ENCODE measurements around the gene G6PC1.
"Not testable (repeated sequence)": the region's sequence is repeated elsewhere in the genome, so short reads cannot be mapped to it uniquely, and the experiment has no call there.

G6PC1 gene

DNA sequence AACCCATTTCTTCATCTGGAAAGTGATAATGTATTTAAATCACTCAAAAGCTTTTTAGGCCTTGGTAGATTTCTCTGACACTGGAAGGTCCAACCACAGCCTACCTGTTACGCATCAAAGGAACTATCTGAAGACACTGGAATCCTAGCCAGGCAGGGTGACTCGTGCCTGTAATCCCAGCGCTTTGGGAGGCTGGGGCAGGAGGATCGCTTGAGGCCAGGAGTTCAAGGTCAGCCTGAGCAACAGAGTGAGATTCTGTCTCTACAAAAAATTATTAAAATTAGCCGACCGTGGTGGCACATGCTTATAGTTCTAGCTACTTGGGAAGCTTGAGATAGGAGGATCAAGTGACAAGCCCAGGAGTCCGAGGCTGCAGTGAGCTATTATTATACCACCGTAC, 18.4 kb upstream of the G6PC1 start:
- peaks cover 5 to 9% of the 10 kb centered on the region in 2 donors for H3K4me1 Mint-ChIP-seq
- no peaks in the 10 kb centered on the region for H3K36me3 Mint-ChIP-seq
- H3K27me3 Mint-ChIP-seq, result peaks cover 34 to 46% of the 10 kb centered on the region in 2 donors
- no peak overlapping the region for H3K27ac Mint-ChIP-seq
- no peak for DNase-seq
- H3K9me3 Mint-ChIP-seq, result no peaks in the 10 kb centered on the region
- H3K4me3 Mint-ChIP-seq, result no peak overlapping the region
- ATAC-seq (replicated peaks), result no peak

DNA sequence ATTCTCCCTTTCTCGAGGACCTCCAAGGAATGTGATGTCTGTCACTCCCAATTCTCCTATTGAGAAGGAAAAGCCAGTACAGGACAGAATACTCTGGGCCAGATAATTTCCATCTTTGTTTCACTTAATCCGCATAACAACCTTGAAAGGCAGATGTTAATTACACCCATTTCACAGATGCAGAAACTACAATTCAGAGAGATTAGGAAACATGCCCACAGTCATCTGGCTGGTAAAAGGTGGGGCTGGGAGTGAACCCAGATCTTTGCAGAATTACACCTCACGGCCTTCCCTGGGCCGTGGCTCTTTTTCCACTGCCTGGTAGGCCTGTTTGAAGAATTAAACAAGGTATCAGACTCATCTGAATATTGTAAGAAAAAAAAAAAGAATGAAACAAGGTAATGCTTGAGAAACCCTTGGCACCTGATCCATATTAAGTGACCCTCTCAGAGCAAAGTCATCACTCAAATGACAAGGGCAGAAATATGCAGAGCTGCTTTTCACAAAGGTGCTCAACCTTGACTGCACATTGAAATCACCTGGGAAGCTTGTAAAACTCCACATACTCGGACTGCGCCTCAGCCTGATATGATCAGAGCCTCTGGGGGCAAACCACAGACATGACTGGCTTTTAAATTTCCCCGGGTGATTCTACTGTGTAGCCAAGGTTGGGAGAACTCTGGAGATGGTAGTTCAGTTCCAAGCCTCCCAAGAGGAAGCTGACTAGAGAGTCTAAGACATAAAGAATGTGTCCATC, 16.6 kb upstream of the G6PC1 start:
- peaks cover 5 to 9% of the 10 kb centered on the region in 2 donors for H3K4me1 Mint-ChIP-seq
- no peak for DNase-seq
- no peak overlapping the region for H3K27ac Mint-ChIP-seq
- H3K36me3 Mint-ChIP-seq, result no peaks in the 10 kb centered on the region
- no peak overlapping the region for H3K4me3 Mint-ChIP-seq
- no peak for ATAC-seq (replicated peaks)
- peaks cover 19 to 31% of the 10 kb centered on the region in 2 donors for H3K27me3 Mint-ChIP-seq
- no peaks in the 10 kb centered on the region for H3K9me3 Mint-ChIP-seq

DNA sequence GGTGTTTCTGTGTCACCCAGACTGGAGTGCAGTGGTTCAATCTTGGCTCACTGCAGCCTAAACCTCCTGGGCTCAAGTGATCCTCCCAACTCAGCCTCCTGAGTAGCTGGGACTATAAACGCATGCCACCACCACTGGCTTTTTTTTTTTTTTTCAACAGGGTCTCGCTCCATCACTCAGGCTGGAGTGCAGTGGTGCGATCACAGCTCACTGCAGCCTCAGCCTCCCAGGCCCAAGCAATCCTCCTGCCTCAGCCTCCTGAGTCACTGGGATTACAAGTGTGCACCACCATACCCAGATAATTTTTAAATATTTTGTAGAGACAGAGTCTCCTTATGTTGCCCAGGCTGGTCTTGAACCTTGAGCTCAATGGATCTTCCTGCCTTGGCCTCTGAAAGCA, 14.8 kb upstream of the G6PC1 start:
- H3K9me3 Mint-ChIP-seq; DNase-seq; H3K27ac Mint-ChIP-seq; H3K36me3 Mint-ChIP-seq; ATAC-seq (replicated peaks); H3K4me1 Mint-ChIP-seq; H3K4me3 Mint-ChIP-seq: not testable (repeated sequence)
- peaks cover 12 to 16% of the 10 kb centered on the region in 2 donors for H3K27me3 Mint-ChIP-seq

DNA sequence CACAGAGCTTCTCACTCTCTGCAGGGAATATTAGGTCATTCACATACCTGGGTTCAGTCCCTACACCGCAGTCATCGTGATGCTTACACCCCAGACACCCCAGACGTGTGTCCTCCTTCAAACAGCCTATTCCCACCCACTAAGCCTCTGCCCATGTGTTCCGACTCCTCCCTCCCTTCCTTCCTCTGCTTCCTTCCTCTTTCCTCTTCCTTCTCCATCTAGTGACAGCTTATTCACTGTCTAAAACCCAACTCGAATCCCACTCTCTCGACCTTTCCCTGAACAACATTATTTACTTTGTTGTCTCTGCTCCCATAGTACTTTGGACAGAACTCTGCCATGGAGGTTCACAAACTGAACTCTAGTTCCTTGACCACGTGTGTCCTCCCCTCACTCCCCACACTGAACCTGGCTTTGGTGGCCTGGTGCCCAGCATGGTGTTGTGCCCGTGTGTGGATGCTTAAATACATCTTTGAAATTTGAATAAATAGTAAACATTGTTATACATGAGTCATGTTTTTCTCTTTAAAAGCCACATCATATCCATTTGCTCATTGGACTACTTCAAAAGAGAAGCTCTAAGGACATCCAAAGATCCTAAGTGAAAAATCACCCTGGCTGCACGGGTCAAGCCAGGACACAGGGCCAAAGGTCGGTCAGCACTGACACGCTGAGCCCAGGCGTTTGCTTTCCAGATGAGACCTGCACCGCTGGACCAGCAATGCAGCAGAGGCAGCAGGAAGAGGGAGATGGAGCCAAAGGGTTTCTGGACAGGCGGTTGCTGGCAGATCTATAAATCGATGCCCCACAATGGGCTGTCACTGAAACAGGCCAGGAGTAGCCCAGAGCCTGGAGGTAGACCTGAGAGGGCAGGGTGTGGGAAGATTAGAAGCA, 14.1 kb upstream of the G6PC1 start:
- no peak overlapping the region for H3K27ac Mint-ChIP-seq
- H3K27me3 Mint-ChIP-seq, result peaks cover 12 to 16% of the 10 kb centered on the region in 2 donors
- DNase-seq (no peak), ATAC-seq (replicated peaks) (no peak)
- H3K4me1 Mint-ChIP-seq, result peaks cover 5 to 9% of the 10 kb centered on the region in 2 donors
- no peaks in the 10 kb centered on the region for H3K36me3 Mint-ChIP-seq
- no peaks in the 10 kb centered on the region for H3K9me3 Mint-ChIP-seq
- no peak overlapping the region for H3K4me3 Mint-ChIP-seq

DNA sequence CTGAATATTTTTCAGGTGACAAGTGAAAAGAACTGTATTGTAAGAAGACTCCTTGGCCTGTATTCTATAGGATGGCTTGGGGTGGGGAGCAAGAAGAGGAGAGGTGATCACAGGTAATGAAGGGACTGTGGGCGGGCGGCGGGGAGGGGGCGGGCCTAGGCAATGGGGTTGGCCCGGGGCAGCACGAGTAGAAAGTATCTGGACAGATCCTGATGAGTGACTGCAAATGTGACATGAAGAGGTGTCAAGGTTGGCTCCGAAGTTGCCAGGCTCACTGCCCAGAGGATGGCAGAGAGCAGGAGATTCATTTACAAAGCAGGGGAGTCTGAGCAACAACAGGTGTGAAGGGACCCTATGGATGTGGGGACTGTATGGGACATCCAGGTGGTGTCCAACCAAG, 10.8 kb upstream of the G6PC1 start:
- H3K27ac Mint-ChIP-seq, result no peak overlapping the region
- peaks cover 21 to 30% of the 10 kb centered on the region in 2 donors for H3K27me3 Mint-ChIP-seq
- no peaks in the 10 kb centered on the region for H3K36me3 Mint-ChIP-seq
- no peaks in the 10 kb centered on the region for H3K9me3 Mint-ChIP-seq
- ATAC-seq (replicated peaks) (no peak), DNase-seq (no peak)
- H3K4me1 Mint-ChIP-seq, result peaks cover 7 to 9% of the 10 kb centered on the region in 2 donors
- no peak overlapping the region for H3K4me3 Mint-ChIP-seq

DNA sequence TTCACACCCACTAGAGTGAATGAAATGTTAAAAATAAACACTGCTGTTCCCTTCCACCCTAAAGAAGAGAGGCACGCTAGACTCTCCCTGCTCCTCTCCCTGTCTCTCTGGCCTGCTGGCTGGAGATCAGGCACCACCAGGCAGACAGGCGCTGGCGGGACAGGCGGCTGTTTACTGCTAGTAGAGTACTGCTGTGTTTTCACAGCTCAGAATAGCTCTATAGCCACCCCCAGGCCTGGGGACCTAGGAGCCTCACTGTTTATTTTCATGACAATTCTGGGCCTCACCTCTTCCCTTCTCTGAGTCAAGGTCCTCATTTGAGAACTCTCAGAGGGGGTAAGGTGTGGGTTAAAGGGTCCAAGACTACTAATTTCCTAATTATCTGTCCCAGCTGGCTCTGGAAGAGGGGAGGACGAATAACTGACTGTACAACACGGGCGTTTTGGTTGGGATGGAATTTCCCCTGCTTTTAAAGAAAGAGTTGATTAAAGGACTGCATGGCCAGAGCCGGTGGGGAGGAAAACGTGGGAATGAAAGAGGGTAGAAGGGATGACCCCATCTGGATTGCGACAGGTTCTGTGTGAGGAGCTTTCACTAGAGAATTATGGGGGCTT, 9.0 kb upstream of the G6PC1 start:
- ATAC-seq (replicated peaks) (no peak), DNase-seq (no peak)
- Mint-ChIP-seq H3K9me3 (no peaks in the 10 kb centered on the region), H3K27ac (peak overlapping the region; percentile 14), H3K27me3 (peaks cover 11 to 18% of the 10 kb centered on the region in 2 donors), H3K36me3 (no peaks in the 10 kb centered on the region), H3K4me1 (peaks cover 2 to 3% of the 10 kb centered on the region in 2 donors), H3K4me3 (no peak overlapping the region)

DNA sequence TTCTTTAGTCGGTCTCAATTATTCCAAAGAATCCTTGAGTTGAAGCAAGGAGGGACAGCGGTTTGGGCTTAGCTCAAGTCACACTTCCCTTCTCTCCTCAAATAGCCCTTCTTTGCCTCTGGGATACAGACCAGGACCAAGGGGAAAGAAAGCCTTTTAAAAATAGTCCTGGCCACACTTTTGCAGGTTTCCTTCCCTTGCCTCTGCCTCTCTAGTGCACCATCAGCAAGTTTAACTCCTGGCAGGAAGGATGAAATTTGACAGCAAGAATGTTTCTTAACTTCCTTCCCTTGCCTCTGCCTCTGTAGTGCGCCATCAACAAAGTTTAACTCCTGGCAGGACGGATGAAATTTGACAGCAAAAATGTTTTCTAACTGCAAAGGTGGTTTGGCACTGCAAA, 7.2 kb upstream of the G6PC1 start:
- Mint-ChIP-seq H3K36me3 (no peaks in the 10 kb centered on the region), H3K4me3 (no peak overlapping the region)

DNA sequence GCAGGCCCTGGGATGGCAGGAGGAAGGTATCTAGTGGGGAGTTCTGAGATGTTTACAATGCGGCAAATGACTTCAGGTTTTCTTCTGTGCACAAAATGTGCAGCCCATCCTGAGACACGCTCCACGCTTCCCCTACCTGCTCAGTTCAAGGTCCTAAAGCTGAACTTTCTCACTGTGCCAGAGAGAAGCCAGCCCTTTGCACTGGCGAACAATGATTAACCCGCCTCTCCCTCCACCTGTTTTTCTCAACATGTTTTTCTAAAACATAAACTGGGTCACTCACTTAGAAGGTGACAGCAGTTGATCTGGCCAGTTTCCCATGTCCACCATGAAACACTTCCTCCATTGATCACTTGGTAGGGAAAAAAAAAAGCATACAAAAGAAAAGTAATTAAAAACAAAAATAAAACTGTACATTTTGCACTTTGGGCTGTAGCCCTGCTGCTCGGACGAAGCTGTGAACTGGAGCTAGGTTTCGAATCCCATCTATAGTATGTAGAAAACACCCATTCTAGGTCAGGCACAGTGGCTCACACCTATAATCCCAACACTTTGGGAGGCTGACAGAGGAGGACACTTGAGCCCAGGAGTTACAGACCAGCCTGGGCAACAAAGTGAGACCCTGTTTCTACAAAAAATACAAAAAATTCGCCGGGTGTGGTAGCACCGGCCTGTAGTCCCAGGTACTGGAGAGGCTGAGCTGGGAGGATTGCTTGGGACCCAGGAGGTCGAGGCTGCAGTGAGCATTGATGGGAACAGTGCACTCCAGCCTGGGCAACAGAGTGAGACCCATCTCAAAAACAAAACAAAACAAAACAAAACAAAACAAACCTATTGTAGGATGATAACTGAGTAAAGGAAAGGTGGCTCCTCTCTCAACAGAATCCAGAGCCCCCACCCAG, 6.1 kb upstream of the G6PC1 start:
- peaks cover 12 to 14% of the 10 kb centered on the region in 2 donors for H3K27me3 Mint-ChIP-seq

More for the DNA sequence above, 7.2 kb upstream of the G6PC1 start:
- Mint-ChIP-seq H3K4me1 (peaks cover 0 to 2% of the 10 kb centered on the region in 2 donors), H3K9me3 (no peaks in the 10 kb centered on the region), H3K27me3 (peaks cover 9 to 14% of the 10 kb centered on the region in 2 donors), H3K27ac (no peak overlapping the region)
- ATAC-seq (replicated peaks) (no peak), DNase-seq (no peak)

DNA sequence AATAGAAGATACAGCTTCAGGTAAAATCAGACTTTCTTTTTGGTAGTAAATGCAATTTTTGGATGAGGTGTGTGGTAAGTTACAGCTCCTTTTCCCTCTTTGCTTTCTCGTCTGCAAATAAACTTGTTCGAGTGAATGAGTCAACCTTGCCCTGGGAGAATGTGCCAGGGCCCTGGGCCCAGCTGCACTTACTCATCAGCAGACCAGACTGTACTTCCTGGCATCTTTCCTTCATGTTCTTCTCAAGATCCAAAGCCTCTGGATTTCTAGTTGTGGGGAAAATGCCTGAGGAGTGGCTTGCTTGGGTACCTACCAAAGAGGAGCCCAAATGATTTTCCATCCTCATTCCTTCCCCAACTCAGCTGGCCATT, 5.4 kb upstream of the G6PC1 start:
- Mint-ChIP-seq H3K4me1 (peaks cover 0 to 2% of the 10 kb centered on the region in 2 donors), H3K27me3 (peaks cover 14% of the 10 kb centered on the region in 2 donors), H3K27ac (no peak overlapping the region), H3K9me3 (no peaks in the 10 kb centered on the region), H3K36me3 (no peaks in the 10 kb centered on the region), H3K4me3 (no peak overlapping the region)
- ATAC-seq (replicated peaks), result no peak
- DNase-seq, result no peak

More for the DNA sequence above, 6.1 kb upstream of the G6PC1 start:
- Mint-ChIP-seq H3K36me3 (no peaks in the 10 kb centered on the region), H3K4me3 (no peak overlapping the region), H3K27ac (no peak overlapping the region), H3K9me3 (no peaks in the 10 kb centered on the region), H3K4me1 (peaks cover 0 to 2% of the 10 kb centered on the region in 2 donors)
- DNase-seq, result no peak
- no peak for ATAC-seq (replicated peaks)

DNA sequence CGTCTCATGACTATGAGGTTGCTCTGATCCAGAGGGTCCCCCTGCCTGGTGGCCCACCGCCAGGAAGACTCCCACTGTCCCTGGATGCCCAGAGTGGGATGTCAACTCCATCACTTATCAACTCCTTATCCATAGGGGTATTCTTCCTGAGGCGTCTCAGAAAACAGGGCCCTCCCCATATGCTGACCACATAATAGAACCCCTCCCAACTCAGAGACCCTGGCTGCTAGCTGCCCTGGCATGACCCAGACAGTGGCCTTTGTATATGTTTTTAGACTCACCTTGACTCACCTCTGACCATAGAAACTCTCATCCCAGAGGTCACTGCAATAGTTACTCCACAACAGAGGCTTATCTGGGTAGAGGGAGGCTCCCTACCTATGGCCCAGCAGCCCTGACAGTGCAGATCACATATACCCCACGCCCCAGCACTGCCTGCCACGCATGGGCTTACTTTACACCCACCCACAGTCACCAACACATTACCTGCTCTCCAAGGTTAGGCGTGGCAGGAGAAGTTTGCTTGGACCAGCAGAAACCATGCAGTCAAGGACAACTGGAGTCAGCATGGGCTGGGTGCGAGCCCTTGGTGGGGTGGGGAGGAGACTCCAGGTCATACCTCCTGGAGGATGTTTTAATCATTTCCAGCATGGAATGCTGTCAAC, 2.3 kb upstream of the G6PC1 start:
- no peak overlapping the region for H3K27ac Mint-ChIP-seq
- no peak overlapping the region for H3K4me3 Mint-ChIP-seq
- no peaks in the 10 kb centered on the region for H3K9me3 Mint-ChIP-seq
- ATAC-seq (replicated peaks) (no peak), DNase-seq (no peak)
- H3K4me1 Mint-ChIP-seq, result peaks cover 0 to 2% of the 10 kb centered on the region in 2 donors
- H3K27me3 Mint-ChIP-seq, result peaks cover 20 to 21% of the 10 kb centered on the region in 2 donors
- no peaks in the 10 kb centered on the region for H3K36me3 Mint-ChIP-seq

DNA sequence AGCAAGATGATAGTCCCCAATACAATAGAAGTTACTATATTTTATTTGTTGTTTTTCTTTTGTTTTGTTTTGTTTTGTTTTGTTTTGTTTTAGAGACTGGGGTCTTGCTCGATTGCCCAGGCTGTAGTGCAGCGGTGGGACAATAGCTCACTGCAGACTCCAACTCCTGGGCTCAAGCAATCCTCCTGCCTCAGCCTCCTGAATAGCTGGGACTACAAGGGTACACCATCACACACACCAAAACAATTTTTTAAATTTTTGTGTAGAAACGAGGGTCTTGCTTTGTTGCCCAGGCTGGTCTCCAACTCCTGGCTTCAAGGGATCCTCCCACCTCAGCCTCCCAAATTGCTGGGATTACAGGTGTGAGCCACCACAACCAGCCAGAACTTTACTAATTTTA, 618 bp upstream of the G6PC1 start:
- peaks cover 11 to 13% of the 10 kb centered on the region in 2 donors for H3K27me3 Mint-ChIP-seq
- H3K27ac Mint-ChIP-seq; H3K4me3 Mint-ChIP-seq; H3K4me1 Mint-ChIP-seq; DNase-seq; H3K36me3 Mint-ChIP-seq; H3K9me3 Mint-ChIP-seq; ATAC-seq (replicated peaks): not testable (repeated sequence)

DNA sequence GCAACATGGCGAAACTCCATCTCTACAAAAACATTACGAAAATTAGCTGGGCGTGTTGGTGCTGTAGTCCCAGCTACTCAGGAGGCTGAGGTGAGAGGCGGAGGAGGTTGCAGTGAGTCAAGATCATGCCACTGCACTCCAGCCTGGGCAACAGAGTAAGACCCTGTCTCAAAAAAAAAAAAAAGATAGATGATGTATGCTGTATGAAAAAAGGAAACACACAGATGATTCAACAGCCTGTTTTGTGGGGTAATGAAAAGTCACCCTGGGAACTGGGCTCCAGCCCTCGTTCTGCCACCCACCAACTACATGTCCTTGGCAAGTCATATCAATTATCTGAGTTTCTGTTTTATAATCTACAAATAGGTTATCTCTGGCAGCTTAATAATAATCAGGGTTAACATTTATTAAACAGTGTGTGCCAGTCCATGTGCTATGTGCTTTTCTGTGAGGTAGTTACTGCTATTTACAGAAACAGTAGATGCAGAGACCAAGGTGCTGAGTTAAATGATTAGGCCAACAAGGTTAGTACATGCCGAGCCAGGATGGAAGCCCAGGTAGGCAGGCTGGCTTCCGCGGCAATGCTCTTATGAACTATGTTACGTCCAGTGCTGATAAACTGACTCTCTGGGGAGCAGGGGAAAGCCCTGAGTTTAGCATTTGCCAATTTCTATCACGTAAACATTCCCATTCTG, 1.1 kb downstream of the G6PC1 start:
- no peak overlapping the region for H3K27ac Mint-ChIP-seq
- H3K4me1 Mint-ChIP-seq, result no peaks in the 10 kb centered on the region
- H3K27me3 Mint-ChIP-seq, result peaks cover 11 to 13% of the 10 kb centered on the region in 2 donors
- no peaks in the 10 kb centered on the region for H3K9me3 Mint-ChIP-seq
- H3K36me3 Mint-ChIP-seq, result no peaks in the 10 kb centered on the region
- ATAC-seq (replicated peaks) (no peak), DNase-seq (no peak)
- H3K4me3 Mint-ChIP-seq, result no peak overlapping the region

DNA sequence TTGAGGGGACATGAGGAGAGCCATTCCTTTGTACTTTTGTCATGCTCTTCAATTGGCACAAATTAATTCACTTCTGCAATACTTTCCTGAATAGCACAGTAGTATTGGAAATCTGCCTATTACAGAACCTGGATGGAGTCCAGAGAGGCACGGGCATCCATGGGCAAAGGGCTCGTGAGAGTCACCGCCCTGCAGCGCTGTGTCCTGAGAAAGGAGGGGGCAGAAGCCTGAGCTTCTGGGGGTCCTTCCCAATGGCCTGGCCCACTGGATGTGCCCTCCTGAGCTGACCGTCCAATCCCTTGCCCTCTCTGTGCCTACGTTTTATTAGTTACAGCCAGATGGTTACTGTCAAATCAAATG, 3.5 kb downstream of the G6PC1 start:
- ATAC-seq (replicated peaks), result no peak

More for the DNA sequence above, 3.5 kb downstream of the G6PC1 start:
- H3K27me3 Mint-ChIP-seq, result peaks cover 11 to 13% of the 10 kb centered on the region in 2 donors
- no peak for DNase-seq
- no peaks in the 10 kb centered on the region for H3K36me3 Mint-ChIP-seq
- no peaks in the 10 kb centered on the region for H3K9me3 Mint-ChIP-seq
- no peak overlapping the region for H3K27ac Mint-ChIP-seq
- H3K4me3 Mint-ChIP-seq, result no peak overlapping the region
- peaks cover 1 to 5% of the 10 kb centered on the region in 2 donors for H3K4me1 Mint-ChIP-seq
